Endothelial cell (in vitro differentiated cells): Measurements from ENCODE around the gene DNAJC1. TPM values are rescaled to one million over a fixed set of nuclear protein-coding genes. Genes with fewer than 3 reads are reported as not detected.
"Not testable (repeated sequence)": the region's sequence is repeated elsewhere in the genome, so short reads cannot be mapped to it uniquely, and the experiment has no call there.

Experiments
- DNase-seq: peaks from one replicate; pipeline ENCODE4 v3.0.0; 2021; ENCODE audit warnings: low spot score
- H3K27ac Mint-ChIP-seq: one replicate; pipeline ENCODE4 v1.8.0; 2021; ENCODE audit warnings: mixed read lengths, inconsistent platforms; ENCODE audit not compliant: unreplicated experiment
- H3K27me3 Mint-ChIP-seq: one replicate; pipeline ENCODE4 v1.8.0; 2021; ENCODE audit warnings: mild to moderate bottlenecking, moderate library complexity, mixed read lengths, inconsistent platforms; ENCODE audit not compliant: unreplicated experiment
- H3K36me3 Mint-ChIP-seq: one replicate; pipeline ENCODE4 v1.8.0; 2021; ENCODE audit warnings: mild to moderate bottlenecking, low read depth, mixed read lengths, inconsistent platforms; ENCODE audit not compliant: unreplicated experiment
- H3K4me1 Mint-ChIP-seq: one replicate; pipeline ENCODE4 v1.8.0; 2021; ENCODE audit warnings: mild to moderate bottlenecking, mixed read lengths, inconsistent platforms; ENCODE audit not compliant: unreplicated experiment
- H3K4me3 Mint-ChIP-seq: one replicate; pipeline ENCODE4 v1.8.0; 2021; ENCODE audit warnings: mild to moderate bottlenecking, mixed read lengths, inconsistent platforms; ENCODE audit not compliant: unreplicated experiment
- H3K9me3 Mint-ChIP-seq: one replicate; pipeline ENCODE4 v1.8.0; 2021; ENCODE audit warnings: mixed read lengths, inconsistent platforms; ENCODE audit not compliant: unreplicated experiment
- CTCF ChIP-seq: fragments of 200-600 bp; sonication (generic); IDR thresholded peaks from one replicate; pipeline ENCODE4 v1.5.0; 2021; ENCODE audit warnings: antibody characterized with exemption; ENCODE audit not compliant: unreplicated experiment
- total RNA-seq: library from RNA; stranded (reverse); fragmentation: NEBNext Ultra II Directional; extraction: Animal tissue kit (Norgen Biotek cat#: 25700); gene quantifications from one replicate; pipeline ENCODE4 v1.2.1, GENCODE V29; 2021; ENCODE audit not compliant: unreplicated experiment

DNAJC1 gene
- total RNA-seq, 1 donor from 2014 or later: 32.0 TPM

GRCh38 chr10:21826725-21827124 is 176.8 kb downstream of the DNAJC1 start:
- H3K27me3 Mint-ChIP-seq: no peaks in the 10 kb centered on the region
- peaks cover 18% of the 10 kb centered on the region for H3K9me3 Mint-ChIP-seq
- peaks cover 49% of the 10 kb centered on the region for H3K36me3 Mint-ChIP-seq
- no peak for DNase-seq
- H3K27ac Mint-ChIP-seq: no peak overlapping the region
- no peaks in the 10 kb centered on the region for H3K4me1 Mint-ChIP-seq
- peak overlapping the region; percentile 1 for H3K4me3 Mint-ChIP-seq
- no peak for TF ChIP-seq CTCF

- Mint-ChIP-seq H3K9me3 (peaks cover 14% of the 10 kb centered on the region), H3K36me3 (peaks cover 40% of the 10 kb centered on the region), H3K4me3 (peak overlapping the region; percentile 56), H3K27ac (no peak overlapping the region), H3K27me3 (no peaks in the 10 kb centered on the region), H3K4me1 (no peaks in the 10 kb centered on the region)
- DNase-seq: no peak
- TF ChIP-seq CTCF: no peak
These were observed 178.2 kb downstream of the DNAJC1 start for GRCh38 chr10:21825345-21825744.

GRCh38 chr10:21824409-21824808 is 179.1 kb downstream of the DNAJC1 start:
- H3K36me3 Mint-ChIP-seq: peaks cover 32% of the 10 kb centered on the region
- DNase-seq: no peak
- no peak overlapping the region for H3K27ac Mint-ChIP-seq
- no peak overlapping the region for H3K4me3 Mint-ChIP-seq
- H3K9me3 Mint-ChIP-seq: peaks cover 8% of the 10 kb centered on the region
- H3K4me1 Mint-ChIP-seq: no peaks in the 10 kb centered on the region
- H3K27me3 Mint-ChIP-seq: no peaks in the 10 kb centered on the region
- TF ChIP-seq CTCF: no peak

- Mint-ChIP-seq H3K9me3 (peaks cover 8% of the 10 kb centered on the region), H3K4me1 (no peaks in the 10 kb centered on the region), H3K36me3 (peaks cover 30% of the 10 kb centered on the region), H3K4me3 (no peak overlapping the region), H3K27me3 (no peaks in the 10 kb centered on the region), H3K27ac (no peak overlapping the region)
- TF ChIP-seq CTCF: no peak
- no peak for DNase-seq
These were observed 179.9 kb downstream of the DNAJC1 start for GRCh38 chr10:21823617-21824016.

- H3K27me3 Mint-ChIP-seq, H3K4me1 Mint-ChIP-seq, H3K4me3 Mint-ChIP-seq, H3K27ac Mint-ChIP-seq, H3K9me3 Mint-ChIP-seq, DNase-seq: not testable (repeated sequence)
- H3K36me3 Mint-ChIP-seq: peaks cover 33% of the 10 kb centered on the region
These were observed 181.3 kb downstream of the DNAJC1 start for GRCh38 chr10:21822273-21822672.

GRCh38 chr10:21820952-21821351 is 182.6 kb downstream of the DNAJC1 start:
- no peak for TF ChIP-seq CTCF

GRCh38 chr10:21818416-21818815 is 185.1 kb downstream of the DNAJC1 start:
- not testable (repeated sequence) for H3K27me3 Mint-ChIP-seq, H3K9me3 Mint-ChIP-seq, DNase-seq, H3K27ac Mint-ChIP-seq, H3K4me1 Mint-ChIP-seq, H3K4me3 Mint-ChIP-seq
- H3K36me3 Mint-ChIP-seq: peaks cover 28% of the 10 kb centered on the region

More at GRCh38 chr10:21820952-21821351, 182.6 kb downstream of the DNAJC1 start:
- Mint-ChIP-seq H3K36me3 (peaks cover 24% of the 10 kb centered on the region), H3K9me3 (peaks cover 8% of the 10 kb centered on the region), H3K27ac (no peak overlapping the region), H3K27me3 (no peaks in the 10 kb centered on the region), H3K4me3 (no peak overlapping the region), H3K4me1 (no peaks in the 10 kb centered on the region)
- no peak for DNase-seq
